ENCODE measurements around the gene ZNF415.

ZNF415 gene

DNA sequence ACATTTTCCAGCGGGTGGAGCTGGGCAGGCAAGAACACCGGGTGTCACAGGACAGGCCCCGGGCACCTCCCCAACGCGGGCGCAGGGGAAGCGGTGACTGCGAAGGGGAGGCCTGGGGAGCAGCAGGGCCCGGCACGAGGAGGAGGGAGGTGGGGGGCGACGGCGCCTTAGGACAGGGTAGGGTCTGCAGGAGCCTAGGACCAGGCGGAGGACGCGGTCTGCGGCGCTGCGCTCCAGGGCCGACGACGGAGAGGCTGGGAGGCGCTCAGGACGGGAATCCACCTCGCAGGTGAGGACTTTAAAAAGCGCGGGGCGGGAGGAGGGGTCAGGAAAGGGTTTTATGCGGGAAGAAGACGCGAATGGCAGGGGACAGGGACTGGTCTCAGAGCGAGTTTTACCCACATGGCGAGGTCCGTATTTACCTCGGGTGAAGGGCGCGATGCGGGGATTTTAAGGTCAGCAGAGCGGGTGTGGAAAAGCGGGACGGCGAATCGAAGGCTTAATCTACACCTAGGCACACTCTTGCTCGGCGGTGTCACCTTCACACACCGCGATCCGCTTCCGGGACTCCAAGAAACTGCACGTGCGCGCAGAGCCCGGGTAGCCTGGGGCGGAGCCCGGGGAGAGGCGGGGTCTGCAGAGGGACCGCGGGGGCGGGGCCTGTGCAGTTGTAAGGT is 74.7 kb downstream of the ZNF415 start:
- no peaks in the 10 kb centered on the region for H3K79me2 ChIP-seq (ENCODE audit: low read length)
- H3K27me3 ChIP-seq (ENCODE audit: low read depth, low read length): no peaks in the 10 kb centered on the region
- H3K27ac ChIP-seq (ENCODE audit: low read length): no peak overlapping the region
- no peak overlapping the region for H3K4me2 ChIP-seq (ENCODE audit: low read length)
- no peaks in the 10 kb centered on the region for H4K20me1 ChIP-seq (ENCODE audit: insufficient read depth, low read length)
- H3K9me3 ChIP-seq (ENCODE audit: insufficient read depth, low read length): peaks cover 9% of the 10 kb centered on the region
- H3K4me3 ChIP-seq (ENCODE audit: low read length): no peak overlapping the region
- no peak for TF ChIP-seq EZH2phosphoT487 (IDR thresholded peaks at IDR 0.05; ENCODE audit: low read depth)
- TF ChIP-seq, protein P1, sequence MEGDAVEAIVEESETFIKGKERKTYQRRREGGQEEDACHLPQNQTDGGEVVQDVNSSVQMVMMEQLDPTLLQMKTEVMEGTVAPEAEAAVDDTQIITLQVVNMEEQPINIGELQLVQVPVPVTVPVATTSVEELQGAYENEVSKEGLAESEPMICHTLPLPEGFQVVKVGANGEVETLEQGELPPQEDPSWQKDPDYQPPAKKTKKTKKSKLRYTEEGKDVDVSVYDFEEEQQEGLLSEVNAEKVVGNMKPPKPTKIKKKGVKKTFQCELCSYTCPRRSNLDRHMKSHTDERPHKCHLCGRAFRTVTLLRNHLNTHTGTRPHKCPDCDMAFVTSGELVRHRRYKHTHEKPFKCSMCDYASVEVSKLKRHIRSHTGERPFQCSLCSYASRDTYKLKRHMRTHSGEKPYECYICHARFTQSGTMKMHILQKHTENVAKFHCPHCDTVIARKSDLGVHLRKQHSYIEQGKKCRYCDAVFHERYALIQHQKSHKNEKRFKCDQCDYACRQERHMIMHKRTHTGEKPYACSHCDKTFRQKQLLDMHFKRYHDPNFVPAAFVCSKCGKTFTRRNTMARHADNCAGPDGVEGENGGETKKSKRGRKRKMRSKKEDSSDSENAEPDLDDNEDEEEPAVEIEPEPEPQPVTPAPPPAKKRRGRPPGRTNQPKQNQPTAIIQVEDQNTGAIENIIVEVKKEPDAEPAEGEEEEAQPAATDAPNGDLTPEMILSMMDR (IDR thresholded peaks at IDR 0.05; ENCODE audit: low read depth, low read length): no peak
- peaks cover 4% of the 10 kb centered on the region for H3K36me3 ChIP-seq (replicated peaks; ENCODE audit: low read depth, low read length)
- no peak overlapping the region for H2AFZ ChIP-seq (ENCODE audit: low read depth, low read length)
- H3K4me1 ChIP-seq (ENCODE audit: low read length): no peaks in the 10 kb centered on the region
- H3K9ac ChIP-seq (ENCODE audit: low read length): no peak overlapping the region
